DND-41 (cell line): Measurements from ENCODE around the gene NDUFC2.

Experiments
- CTCF ChIP-seq: IDR thresholded peaks from 2 replicates; pipeline ENCODE4 v1.5.1; 2012; ENCODE audit warnings: borderline replicate concordance, low read length, moderate library complexity, mild to moderate bottlenecking; ENCODE audit not compliant: poor library complexity, severe bottlenecking; ENCODE audit errors: extremely low read depth
- EZH2 ChIP-seq: IDR thresholded peaks from 3 replicates; pipeline ENCODE4 v1.6.1; 2012; ENCODE audit warnings: borderline replicate concordance, low read depth, mild to moderate bottlenecking, moderate library complexity, low read length, inconsistent platforms; ENCODE audit not compliant: severe bottlenecking

- TF ChIP-seq CTCF: no peak
- TF ChIP-seq EZH2: no peak
These were observed 14.5 kb downstream of the NDUFC2 start for GRCh38 chr11:78065203-78065602.
